ENCODE data around the gene ZBTB43.

The ZBTB43 gene

DNA sequence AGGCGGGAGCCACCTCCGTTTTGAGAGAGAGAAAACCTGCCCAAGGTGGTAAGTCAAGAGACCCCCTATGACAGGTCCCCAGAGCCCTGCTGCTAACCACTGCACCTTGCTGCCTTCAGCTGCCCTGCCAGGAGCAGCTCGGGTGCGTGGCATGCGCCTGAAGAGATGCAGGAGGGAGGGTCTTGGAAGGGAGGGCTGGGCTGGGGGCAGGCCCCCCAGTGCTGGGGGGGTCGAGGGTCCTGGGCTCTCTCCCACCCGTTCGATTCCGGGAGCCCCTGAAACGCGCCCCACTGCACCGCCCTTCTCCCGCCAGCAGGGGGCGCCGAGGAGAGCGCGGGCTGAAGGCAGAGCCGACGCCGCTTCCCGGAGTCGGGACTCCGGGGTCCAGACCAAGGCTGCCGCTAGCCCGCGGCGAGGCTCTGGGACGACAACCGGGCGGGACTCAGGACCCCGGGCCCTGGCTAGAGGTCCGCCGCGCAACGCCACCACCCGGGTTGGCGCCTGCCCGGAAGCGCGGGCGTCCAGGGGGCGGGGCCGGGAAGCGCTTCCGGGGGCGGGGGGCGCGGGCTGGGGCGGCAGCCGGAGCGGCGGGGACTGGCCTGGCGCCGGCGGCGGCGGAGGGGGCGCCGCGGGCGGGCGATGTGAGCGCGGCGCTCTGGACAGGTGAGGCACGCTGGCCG, 55.4 kb downstream of the ZBTB43 start, which contains the start of gene ZBTB34:
TSS of gene ZBTB34 (plus strand) at position 563 of the 680 bp plus-strand sequence. CDS start 18,761 bp downstream, outside the sequence.
- no peak for DNase-seq (ENCODE audit: extremely low read depth, low read depth)

DNA sequence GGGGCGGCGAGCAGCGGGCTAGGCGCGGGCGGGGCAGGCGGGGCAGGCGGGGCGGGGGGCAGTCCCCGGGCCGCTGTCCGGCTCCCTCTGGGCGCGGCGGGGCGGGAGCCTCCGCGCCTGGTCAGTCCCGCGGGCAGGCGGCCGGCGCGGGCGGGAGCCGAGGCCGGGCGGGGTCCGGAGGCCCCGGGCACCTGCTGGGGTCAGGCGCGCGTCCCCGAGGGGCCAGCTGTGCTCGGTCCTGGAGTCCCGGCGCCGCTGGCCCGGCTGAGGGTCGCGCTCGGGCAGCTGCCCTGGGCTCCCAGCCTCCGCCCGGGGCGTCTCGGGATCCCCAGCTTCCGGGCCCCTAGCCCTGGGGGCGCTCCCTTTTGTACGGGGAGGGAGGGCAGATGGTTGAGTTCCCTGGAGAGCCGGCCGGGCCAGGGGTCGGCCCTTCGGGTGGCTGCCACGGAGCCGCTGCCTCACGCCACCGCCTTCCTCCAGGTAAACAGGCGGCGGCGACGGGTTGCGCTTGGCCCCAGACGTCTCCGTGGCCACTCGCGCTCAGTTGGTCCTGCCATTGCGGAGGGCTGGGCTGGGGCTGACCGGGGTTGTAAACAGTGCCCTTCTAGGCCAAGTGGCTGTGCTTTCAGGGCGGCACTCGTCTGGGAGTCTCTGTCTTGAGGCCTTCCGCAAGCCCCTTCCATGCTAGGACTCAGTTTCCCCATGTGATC, 56.1 kb downstream of the ZBTB43 start:
- no peak for DNase-seq (ENCODE audit: extremely low read depth, low read depth)

More for the DNA sequence above, 55.4 kb downstream of the ZBTB43 start, which contains the start of gene ZBTB34:
- TF ChIP-seq, protein P1, sequence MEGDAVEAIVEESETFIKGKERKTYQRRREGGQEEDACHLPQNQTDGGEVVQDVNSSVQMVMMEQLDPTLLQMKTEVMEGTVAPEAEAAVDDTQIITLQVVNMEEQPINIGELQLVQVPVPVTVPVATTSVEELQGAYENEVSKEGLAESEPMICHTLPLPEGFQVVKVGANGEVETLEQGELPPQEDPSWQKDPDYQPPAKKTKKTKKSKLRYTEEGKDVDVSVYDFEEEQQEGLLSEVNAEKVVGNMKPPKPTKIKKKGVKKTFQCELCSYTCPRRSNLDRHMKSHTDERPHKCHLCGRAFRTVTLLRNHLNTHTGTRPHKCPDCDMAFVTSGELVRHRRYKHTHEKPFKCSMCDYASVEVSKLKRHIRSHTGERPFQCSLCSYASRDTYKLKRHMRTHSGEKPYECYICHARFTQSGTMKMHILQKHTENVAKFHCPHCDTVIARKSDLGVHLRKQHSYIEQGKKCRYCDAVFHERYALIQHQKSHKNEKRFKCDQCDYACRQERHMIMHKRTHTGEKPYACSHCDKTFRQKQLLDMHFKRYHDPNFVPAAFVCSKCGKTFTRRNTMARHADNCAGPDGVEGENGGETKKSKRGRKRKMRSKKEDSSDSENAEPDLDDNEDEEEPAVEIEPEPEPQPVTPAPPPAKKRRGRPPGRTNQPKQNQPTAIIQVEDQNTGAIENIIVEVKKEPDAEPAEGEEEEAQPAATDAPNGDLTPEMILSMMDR (IDR thresholded peaks at IDR 0.05; ENCODE audit: low read depth, low read length) = peak; percentile 95

DNA sequence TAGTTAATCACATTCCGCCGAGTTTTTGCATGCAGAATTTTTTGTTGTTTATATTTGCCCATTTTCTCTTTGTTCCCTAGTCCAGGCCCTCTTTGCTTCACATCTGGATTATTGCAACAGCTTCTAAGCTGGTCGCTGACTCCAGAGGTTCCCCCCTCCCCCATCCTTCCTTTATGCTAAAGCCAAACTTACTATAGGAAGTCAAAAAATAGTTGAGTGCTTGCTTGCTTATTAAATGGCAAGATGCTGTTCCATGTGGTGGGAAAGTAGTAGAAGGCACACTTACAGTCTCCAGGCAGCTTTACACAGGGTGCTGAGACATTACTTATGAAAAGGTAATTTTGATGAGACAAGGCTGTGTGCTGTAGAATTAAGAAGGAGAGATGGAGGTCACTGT, 56.9 kb downstream of the ZBTB43 start:
- DNase-seq (ENCODE audit: extremely low read depth, low read depth) = no peak
- TF ChIP-seq, protein P1 (IDR thresholded peaks at IDR 0.05; ENCODE audit: low read depth, low read length) = no peak

More for the DNA sequence above, 56.1 kb downstream of the ZBTB43 start:
- TF ChIP-seq, protein P1 (IDR thresholded peaks at IDR 0.05; ENCODE audit: low read depth, low read length) = no peak

DNA sequence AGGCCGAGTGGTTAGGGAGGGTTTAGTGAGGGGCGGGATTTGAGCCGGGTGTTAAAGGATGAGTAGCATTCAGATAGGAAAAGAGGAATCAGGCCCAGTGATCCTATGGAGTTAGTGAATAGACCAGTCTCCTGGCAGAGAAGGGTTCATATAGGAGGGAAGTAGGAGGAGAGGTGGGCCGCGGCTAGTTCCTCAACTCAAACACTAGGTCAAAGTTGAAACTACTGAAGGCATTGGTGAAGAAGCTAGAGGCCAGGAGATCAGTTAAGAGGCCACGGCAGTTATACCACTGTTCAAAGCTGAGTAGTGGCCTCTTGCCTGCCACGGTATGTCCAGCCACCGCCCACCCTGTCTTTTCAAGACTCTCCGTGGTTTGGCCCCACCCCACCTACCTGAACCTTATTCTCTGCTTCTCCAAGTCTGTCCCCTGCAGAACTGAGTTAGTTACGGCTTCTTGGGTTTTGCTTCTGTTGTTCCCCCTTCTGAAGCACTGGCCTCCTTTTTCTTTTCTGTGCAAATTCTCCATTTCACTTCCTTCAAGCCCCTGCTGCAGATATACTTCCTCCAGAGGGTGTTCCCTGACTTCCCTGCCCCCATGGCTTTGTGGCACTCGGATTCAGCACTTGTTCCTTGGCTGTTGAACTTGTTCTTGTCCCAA, 57.4 kb downstream of the ZBTB43 start:
- no peak for DNase-seq (ENCODE audit: extremely low read depth, low read depth)
- TF ChIP-seq, protein P1 (IDR thresholded peaks at IDR 0.05; ENCODE audit: low read depth, low read length) = no peak

DNA sequence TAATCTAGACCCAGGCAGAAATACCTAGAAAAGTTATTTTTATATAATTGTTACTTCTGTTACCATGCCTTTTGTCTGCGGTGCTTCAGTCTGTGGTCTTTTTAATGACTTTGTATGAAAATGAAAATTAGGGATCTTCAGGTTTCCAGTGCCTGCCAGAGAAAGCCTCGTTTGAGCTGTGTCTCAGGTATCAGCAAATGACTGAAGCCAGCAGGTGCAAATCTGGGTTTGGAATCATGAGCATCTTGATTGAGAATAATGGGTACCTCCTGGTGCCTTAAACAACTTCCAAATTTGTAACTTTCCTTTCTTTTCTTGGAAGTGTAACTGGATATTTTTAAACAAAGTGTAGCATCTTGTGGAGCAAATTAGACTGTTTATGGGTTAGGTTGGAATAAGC, 59.9 kb downstream of the ZBTB43 start:
- no peak for DNase-seq (ENCODE audit: extremely low read depth, low read depth)
- TF ChIP-seq, protein P1 (IDR thresholded peaks at IDR 0.05; ENCODE audit: low read depth, low read length) = no peak

DNA sequence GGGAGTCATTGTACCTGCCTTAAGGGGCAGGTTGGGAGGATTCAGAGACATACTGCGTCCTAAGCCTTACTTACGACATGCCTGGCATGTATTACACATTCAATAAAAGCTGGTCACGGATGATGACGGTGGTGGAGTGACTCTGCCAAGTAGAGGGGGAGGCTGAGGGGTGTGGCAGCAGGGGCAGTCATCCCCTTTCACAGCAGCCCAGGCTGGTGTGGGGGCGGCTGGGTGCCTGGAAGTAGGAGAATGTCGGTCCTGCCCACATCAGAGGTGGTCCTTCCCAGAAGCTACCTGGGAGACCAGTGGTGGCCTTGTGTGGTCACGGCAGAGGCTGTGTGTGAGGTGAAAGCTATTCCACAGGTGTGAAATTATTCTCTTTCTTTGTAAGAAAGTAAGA, 64.5 kb downstream of the ZBTB43 start:
- TF ChIP-seq, protein P1 (IDR thresholded peaks at IDR 0.05; ENCODE audit: low read depth, low read length) = no peak
- DNase-seq (ENCODE audit: extremely low read depth, low read depth) = no peak

DNA sequence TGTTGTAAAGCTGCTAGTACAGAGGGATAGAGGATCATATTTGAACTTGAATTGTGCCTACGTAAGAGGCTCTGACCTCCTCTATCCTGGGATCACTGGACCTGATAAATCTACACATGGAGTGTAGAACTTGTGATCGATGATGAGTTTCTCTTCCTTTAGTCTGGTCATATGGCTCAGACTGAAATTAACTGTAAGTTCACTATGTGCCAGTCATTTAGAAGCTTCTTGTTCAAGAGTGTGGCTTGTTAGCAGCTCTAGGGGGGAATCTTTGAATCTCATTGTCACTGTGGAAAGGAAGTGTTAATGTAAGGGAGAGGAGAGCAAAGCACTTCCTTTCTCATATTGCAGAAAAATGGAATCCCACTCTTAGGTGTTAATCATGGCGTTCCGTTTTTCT, 67.7 kb downstream of the ZBTB43 start:
- TF ChIP-seq, protein P1 (IDR thresholded peaks at IDR 0.05; ENCODE audit: low read depth, low read length) = no peak
- DNase-seq (ENCODE audit: extremely low read depth, low read depth) = no peak

All from AG09319 (cell line).